BLaER1 treated with 17β-estradiol and CSF1 and Interleukin-3, amounts not matched to agents 10 nM and 100 nM (cell line): ENCODE data around the gene ACTR8.

ENCODE experiments used
- H3K27ac ChIP-seq, 11 experiments: shearing (Covaris generic); formaldehyde crosslinking; 2 replicates each; pipeline ENCODE4 v1.8.1; 2022
- H3K27me3 ChIP-seq, 11 experiments: shearing (Covaris generic); formaldehyde crosslinking; 2 replicates each; pipeline ENCODE4 v1.8.1; 2022
- H3K36me3 ChIP-seq, 11 experiments: shearing (Covaris generic); formaldehyde crosslinking; 2 replicates each; pipeline ENCODE4 v1.8.1; 2022
- H3K4me1 ChIP-seq, 10 experiments: shearing (Covaris generic); formaldehyde crosslinking; 2 replicates each; pipeline ENCODE4 v1.8.1; 2022
- H3K4me2 ChIP-seq, 11 experiments: shearing (Covaris generic); formaldehyde crosslinking; 2 replicates each; pipeline ENCODE4 v1.8.1; 2022
- H3K4me3 ChIP-seq, 10 experiments: shearing (Covaris generic); formaldehyde crosslinking; 2 replicates each; pipeline ENCODE4 v1.8.1; 2022
- H3K9ac ChIP-seq, 11 experiments: shearing (Covaris generic); formaldehyde crosslinking; 2 replicates each; pipeline ENCODE4 v1.8.1; 2022
- H3K9me3 ChIP-seq, 11 experiments: shearing (Covaris generic); formaldehyde crosslinking; replicated peaks in 1 of 11; 2 replicates each; pipeline ENCODE4 v1.8.1; 2022
- H4K20me1 ChIP-seq, 11 experiments: shearing (Covaris generic); formaldehyde crosslinking; 2 replicates each; pipeline ENCODE4 v1.8.1; 2022
- Cebpa-rat ChIP-seq, 11 experiments: shearing (Covaris generic); IDR thresholded peaks; 2 replicates each; pipeline ENCODE4 v1.8.1; 2022

Gene ACTR8

GRCh38 chr3:53856964-53857363 is 25.0 kb downstream of the ACTR8 start:
- Histone ChIP-seq H3K27ac (no peak overlapping the region), H3K36me3 (peaks cover 23 to 35% (median 29%) of the 10 kb centered on the region in 11 experiments), H3K9me3 (no peaks in the 10 kb centered on the region), H3K4me3 (no peak overlapping the region), H4K20me1 (0 out of 22 replicates have a peak, but pooled peaks cover 0 to 3% (median 0%) of the 10 kb centered on the region in 11 experiments), H3K4me2 (peak overlapping the region in 10 of 11 experiments; percentile 15 to 52 (median 33); a peak in 14 of 22 replicates), H3K9ac (no peak overlapping the region), H3K27me3 (no peaks in the 10 kb centered on the region), H3K4me1 (peaks cover 10 to 25% (median 18%) of the 10 kb centered on the region in 10 experiments; a peak in 18 of 20 replicates)
- no peak for TF ChIP-seq Cebpa-rat (IDR thresholded peaks at IDR 0.05)

- Histone ChIP-seq H3K4me2 (no peak overlapping the region), H3K4me1 (0 out of 20 replicates have a peak, but pooled peaks cover 0 to 1% (median 0%) of the 10 kb centered on the region in 10 experiments), H3K27me3 (peaks cover 14 to 25% (median 18%) of the 10 kb centered on the region in 11 experiments), H3K9me3 (peaks cover 8 to 12% (median 11%) of the 10 kb centered on the region in 11 experiments; a peak in 21 of 22 replicates), H3K36me3 (no peaks in the 10 kb centered on the region), H3K4me3 (no peak overlapping the region), H4K20me1 (no peaks in the 10 kb centered on the region), H3K9ac (no peak overlapping the region), H3K27ac (no peak overlapping the region)
- TF ChIP-seq Cebpa-rat (IDR thresholded peaks at IDR 0.05) = no peak
Measured at GRCh38 chr3:53850895-53851294, 31.1 kb downstream of the ACTR8 start.

- no peaks in the 10 kb centered on the region for H3K36me3 ChIP-seq
- H4K20me1 ChIP-seq = no peaks in the 10 kb centered on the region
- H3K4me2 ChIP-seq = no peak overlapping the region
- no peak overlapping the region for H3K27ac ChIP-seq
- peaks cover 11 to 20% (median 15%) of the 10 kb centered on the region in 11 experiments; a peak in 21 of 22 replicates for H3K9me3 ChIP-seq
- no peaks in the 10 kb centered on the region for H3K4me1 ChIP-seq
- H3K27me3 ChIP-seq = peaks cover 23 to 35% (median 28%) of the 10 kb centered on the region in 11 experiments
- H3K4me3 ChIP-seq = no peak overlapping the region
- TF ChIP-seq Cebpa-rat (IDR thresholded peaks at IDR 0.05) = no peak
- H3K9ac ChIP-seq = no peak overlapping the region
Measured at GRCh38 chr3:53849916-53850315, 32.0 kb downstream of the ACTR8 start.

- H3K9ac ChIP-seq = no peak overlapping the region
- H3K4me2 ChIP-seq = no peak overlapping the region
- H3K4me1 ChIP-seq = peaks cover 0 to 12% (median 3%) of the 10 kb centered on the region in 10 experiments; a peak in 9 of 20 replicates
- no peaks in the 10 kb centered on the region for H3K36me3 ChIP-seq
- no peak for TF ChIP-seq Cebpa-rat (IDR thresholded peaks at IDR 0.05)
- peaks cover 0 to 4% (median 0%) of the 10 kb centered on the region in 11 experiments; a peak in 1 of 22 replicates for H4K20me1 ChIP-seq
- no peak overlapping the region for H3K4me3 ChIP-seq
- H3K9me3 ChIP-seq = peaks cover 11 to 20% (median 15%) of the 10 kb centered on the region in 11 experiments; a peak in 21 of 22 replicates
- no peak overlapping the region for H3K27ac ChIP-seq
- H3K27me3 ChIP-seq = peaks cover 31 to 48% (median 40%) of the 10 kb centered on the region in 11 experiments
Measured at GRCh38 chr3:53846851-53847155, 35.1 kb downstream of the ACTR8 start.

- TF ChIP-seq Cebpa-rat (IDR thresholded peaks at IDR 0.05) = no peak
- Histone ChIP-seq H3K9ac (peak within 1 kb of the TSS in 2 of 11 experiments; percentile 22 to 48; a peak in 2 of 22 replicates), H3K27me3 (peaks cover 31 to 48% (median 40%) of the 10 kb centered on the region in 11 experiments), H3K4me1 (peaks cover 0 to 12% (median 3%) of the 10 kb centered on the region in 10 experiments; a peak in 9 of 20 replicates), H3K4me2 (peak within 1 kb of the TSS in 7 of 11 experiments; percentile 12 to 69 (median 35); a peak in 10 of 22 replicates), H3K27ac (no peak within 1 kb of the TSS), H3K9me3 (peaks cover 11 to 20% (median 15%) of the 10 kb centered on the region in 11 experiments; a peak in 21 of 22 replicates), H3K36me3 (no peaks in the 10 kb centered on the region), H3K4me3 (peak within 1 kb of the TSS in 6 of 10 experiments; percentile 7 to 49 (median 43); a peak in 9 of 20 replicates), H4K20me1 (peaks cover 0 to 4% (median 0%) of the 10 kb centered on the region in 11 experiments; a peak in 1 of 22 replicates)
Measured at GRCh38 chr3:53846134-53846850, 35.7 kb downstream of the ACTR8 start, which contains the start of the genes CHDH and IL17RB. Gene CHDH (minus strand): TSS chr3:53846419. CDS start chr3:53824008, 22,411 bp downstream. Gene IL17RB (plus strand): TSS chr3:53846568. CDS start chr3:53846589, 21 bp downstream.

GRCh38 chr3:53845881-53846133 is 36.1 kb downstream of the ACTR8 start:
- Histone ChIP-seq H3K4me2 (peak overlapping the region in 7 of 11 experiments; percentile 12 to 69 (median 35); a peak in 10 of 22 replicates), H3K9me3 (peaks cover 11 to 20% (median 15%) of the 10 kb centered on the region in 11 experiments; a peak in 21 of 22 replicates), H3K27me3 (peaks cover 31 to 48% (median 40%) of the 10 kb centered on the region in 11 experiments), H3K36me3 (no peaks in the 10 kb centered on the region), H3K4me1 (peaks cover 0 to 12% (median 3%) of the 10 kb centered on the region in 10 experiments; a peak in 9 of 20 replicates), H3K9ac (peak overlapping the region in 2 of 11 experiments; percentile 22 to 48; a peak in 2 of 22 replicates), H4K20me1 (peaks cover 0 to 4% (median 0%) of the 10 kb centered on the region in 11 experiments; a peak in 1 of 22 replicates), H3K4me3 (peak overlapping the region in 5 of 10 experiments; percentile 20 to 49 (median 43); a peak in 9 of 20 replicates), H3K27ac (no peak overlapping the region)
- TF ChIP-seq Cebpa-rat (IDR thresholded peaks at IDR 0.05) = no peak

GRCh38 chr3:53845103-53845880 is 36.7 kb downstream of the ACTR8 start:
- H3K9ac ChIP-seq = peak overlapping the region in 2 of 11 experiments; percentile 22 to 48; a peak in 2 of 22 replicates
- TF ChIP-seq Cebpa-rat (IDR thresholded peaks at IDR 0.05) = no peak

More at GRCh38 chr3:53845103-53845880, 36.7 kb downstream of the ACTR8 start:
- Histone ChIP-seq H3K27me3 (peaks cover 31 to 48% (median 40%) of the 10 kb centered on the region in 11 experiments), H3K4me1 (peaks cover 0 to 12% (median 3%) of the 10 kb centered on the region in 10 experiments; a peak in 9 of 20 replicates), H3K4me2 (peak overlapping the region in 7 of 11 experiments; percentile 12 to 69 (median 35); a peak in 10 of 22 replicates), H3K9me3 (peaks cover 11 to 20% (median 15%) of the 10 kb centered on the region in 11 experiments; a peak in 21 of 22 replicates), H4K20me1 (peaks cover 0 to 4% (median 0%) of the 10 kb centered on the region in 11 experiments; a peak in 1 of 22 replicates), H3K36me3 (no peaks in the 10 kb centered on the region), H3K4me3 (peak overlapping the region in 5 of 10 experiments; percentile 20 to 49 (median 43); a peak in 9 of 20 replicates), H3K27ac (no peak overlapping the region)
